ENCODE measurements around the gene SLC51B.
"Not testable (repeated sequence)": the region's sequence is repeated elsewhere in the genome, so short reads cannot be mapped to it uniquely, and the experiment has no call there.

SLC51B gene

GRCh38 chr15:65006876-65007275 lies 38.3 kb upstream of the SLC51B start:
- H3K4me2 ChIP-seq, result no peak overlapping the region
- TF ChIP-seq CTCF (conservative IDR thresholded peaks at IDR 0.05; ENCODE audit: low read depth, low read length), result no peak
- H3K27me3 ChIP-seq (ENCODE audit: insufficient read depth, low read depth), result no peaks in the 10 kb centered on the region
- H4K20me1 ChIP-seq (ENCODE audit: insufficient read depth), result no peaks in the 10 kb centered on the region
- H3K27ac ChIP-seq, result no peak overlapping the region
- no peaks in the 10 kb centered on the region for H3K79me2 ChIP-seq (ENCODE audit: insufficient read depth, low read depth)
- no peak overlapping the region for H2AFZ ChIP-seq (ENCODE audit: low read depth)
- H3K4me3 ChIP-seq (IDR thresholded peaks at IDR 0.05; ENCODE audit: insufficient read depth, low read depth, low read length), result no peak overlapping the region
- peaks cover 19% of the 10 kb centered on the region for H3K4me1 ChIP-seq (ENCODE audit: low read depth, poor library complexity, severe bottlenecking)
- no peak overlapping the region for H3K9ac ChIP-seq
- H3K36me3 ChIP-seq (ENCODE audit: insufficient read depth), result no peaks in the 10 kb centered on the region

GRCh38 chr15:65008983-65009382 lies 36.2 kb upstream of the SLC51B start:
- Histone ChIP-seq H3K4me1 (ENCODE audit: low read depth, poor library complexity, severe bottlenecking) (peaks cover 19% of the 10 kb centered on the region), H3K79me2 (ENCODE audit: insufficient read depth, low read depth) (no peaks in the 10 kb centered on the region), H2AFZ (ENCODE audit: low read depth) (no peak overlapping the region), H3K36me3 (ENCODE audit: insufficient read depth) (no peaks in the 10 kb centered on the region), H4K20me1 (ENCODE audit: insufficient read depth) (no peaks in the 10 kb centered on the region), H3K4me3 (IDR thresholded peaks at IDR 0.05; ENCODE audit: insufficient read depth, low read depth, low read length) (no peak overlapping the region), H3K9ac (no peak overlapping the region), H3K27me3 (ENCODE audit: insufficient read depth, low read depth) (no peaks in the 10 kb centered on the region), H3K27ac (no peak overlapping the region), H3K4me2 (no peak overlapping the region)
- no peak for TF ChIP-seq CTCF (conservative IDR thresholded peaks at IDR 0.05; ENCODE audit: low read depth, low read length)

- H3K9ac ChIP-seq; H4K20me1 ChIP-seq (ENCODE audit: insufficient read depth); H3K4me1 ChIP-seq (ENCODE audit: low read depth, poor library complexity, severe bottlenecking); H3K4me3 ChIP-seq (IDR thresholded peaks at IDR 0.05; ENCODE audit: insufficient read depth, low read depth, low read length); H2AFZ ChIP-seq (ENCODE audit: low read depth); H3K27me3 ChIP-seq (ENCODE audit: insufficient read depth, low read depth); H3K27ac ChIP-seq; H3K36me3 ChIP-seq (ENCODE audit: insufficient read depth); H3K4me2 ChIP-seq; H3K79me2 ChIP-seq (ENCODE audit: insufficient read depth, low read depth): not testable (repeated sequence)
These were observed 34.0 kb upstream of the SLC51B start for GRCh38 chr15:65011198-65011597.

- Histone ChIP-seq H3K79me2 (ENCODE audit: insufficient read depth, low read depth) (no peaks in the 10 kb centered on the region), H2AFZ (ENCODE audit: low read depth) (no peak overlapping the region), H3K4me2 (no peak overlapping the region), H4K20me1 (ENCODE audit: insufficient read depth) (no peaks in the 10 kb centered on the region), H3K4me3 (IDR thresholded peaks at IDR 0.05; ENCODE audit: insufficient read depth, low read depth, low read length) (no peak overlapping the region), H3K27ac (no peak overlapping the region), H3K27me3 (ENCODE audit: insufficient read depth, low read depth) (no peaks in the 10 kb centered on the region), H3K4me1 (ENCODE audit: low read depth, poor library complexity, severe bottlenecking) (no peaks in the 10 kb centered on the region), H3K36me3 (ENCODE audit: insufficient read depth) (no peaks in the 10 kb centered on the region; the same call in 1 of the 2 replicates), H3K9ac (no peak overlapping the region)
- no peak for TF ChIP-seq CTCF (conservative IDR thresholded peaks at IDR 0.05; ENCODE audit: low read depth, low read length)
These were observed 24.8 kb upstream of the SLC51B start for GRCh38 chr15:65020419-65020818.

- no peaks in the 10 kb centered on the region for H3K79me2 ChIP-seq (ENCODE audit: insufficient read depth, low read depth)
- H3K27ac ChIP-seq, result no peak overlapping the region
- H3K4me2 ChIP-seq, result no peak overlapping the region
- TF ChIP-seq CTCF (conservative IDR thresholded peaks at IDR 0.05; ENCODE audit: low read depth, low read length), result no peak
- no peak overlapping the region for H3K4me3 ChIP-seq (IDR thresholded peaks at IDR 0.05; ENCODE audit: insufficient read depth, low read depth, low read length)
- no peaks in the 10 kb centered on the region; the same call in none of the 2 replicates for H3K36me3 ChIP-seq (ENCODE audit: insufficient read depth)
- no peak overlapping the region for H2AFZ ChIP-seq (ENCODE audit: low read depth)
- H4K20me1 ChIP-seq (ENCODE audit: insufficient read depth), result no peaks in the 10 kb centered on the region
- no peaks in the 10 kb centered on the region for H3K27me3 ChIP-seq (ENCODE audit: insufficient read depth, low read depth)
- no peaks in the 10 kb centered on the region for H3K4me1 ChIP-seq (ENCODE audit: low read depth, poor library complexity, severe bottlenecking)
- no peak overlapping the region for H3K9ac ChIP-seq
These were observed 23.7 kb upstream of the SLC51B start for GRCh38 chr15:65021488-65021887.
